ENCODE measurements around the gene CEP68.
"Not testable (repeated sequence)": the region's sequence is repeated elsewhere in the genome, so short reads cannot be mapped to it uniquely, and the experiment has no call there.

Gene CEP68

GRCh38 chr2:65031341-65032018 lies 24.7 kb upstream of the CEP68 start:
- peak; percentile 72 for DNase-seq (ENCODE audit: low spot score)

- no peak for DNase-seq (ENCODE audit: low spot score)
Observed at GRCh38 chr2:65032019-65032975, 23.9 kb upstream of the CEP68 start.

- DNase-seq (ENCODE audit: low spot score), result no peak
Observed at GRCh38 chr2:65033178-65033577, 23.0 kb upstream of the CEP68 start.

DNA sequence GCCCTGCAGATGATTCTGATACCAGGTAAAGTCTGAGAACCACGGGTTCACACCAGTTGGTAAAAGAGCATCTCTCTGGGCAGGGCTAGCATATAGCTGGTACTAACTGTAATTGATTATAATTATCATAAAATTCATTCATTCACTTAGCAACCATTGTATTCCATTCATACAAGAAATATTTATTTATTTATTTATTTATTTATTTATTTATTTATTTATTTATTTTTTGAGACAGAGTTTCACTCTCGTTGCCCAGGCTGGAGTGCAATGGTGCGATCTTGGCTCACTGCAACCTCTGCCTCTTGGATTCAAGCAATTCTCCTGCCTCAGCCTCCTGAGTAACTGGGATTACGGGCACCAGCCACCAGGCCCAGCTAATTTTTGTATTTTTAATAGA lies 22.5 kb upstream of the CEP68 start:
- not testable (repeated sequence) for DNase-seq (ENCODE audit: low spot score)

DNA sequence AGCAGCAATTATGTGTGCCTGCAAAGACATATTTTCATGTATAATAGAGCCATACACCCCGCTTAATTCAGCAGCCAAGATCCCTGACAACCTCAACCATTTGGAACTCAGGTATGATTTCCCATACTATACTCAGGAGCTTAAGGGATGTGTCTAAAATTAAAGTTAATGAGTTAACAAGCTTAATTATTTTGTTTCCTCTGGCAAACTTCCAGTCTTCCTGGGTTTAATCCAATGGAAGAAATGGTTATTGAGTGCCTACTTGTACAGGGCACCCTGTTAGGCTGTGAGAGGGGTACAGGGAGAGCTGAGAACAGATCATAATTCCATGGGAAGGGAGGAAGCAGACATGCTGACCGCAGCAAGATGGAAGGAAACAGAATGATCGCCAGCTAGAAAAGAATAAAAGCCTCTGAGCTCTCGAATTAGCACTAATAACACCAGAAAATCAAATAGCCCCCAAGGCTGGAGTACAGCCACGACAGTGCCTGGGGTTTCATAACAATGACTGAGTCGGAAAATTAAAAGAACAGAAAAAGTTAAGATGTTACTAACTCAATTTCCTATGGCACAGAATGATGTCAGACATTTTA lies 20.8 kb upstream of the CEP68 start:
- DNase-seq (ENCODE audit: low spot score), result no peak

- DNase-seq (ENCODE audit: low spot score), result no peak
Observed at GRCh38 chr2:65037178-65037577, 19.0 kb upstream of the CEP68 start.

- no peak for DNase-seq (ENCODE audit: low spot score)
Observed at GRCh38 chr2:65039640-65040039, 16.6 kb upstream of the CEP68 start.

- DNase-seq (ENCODE audit: low spot score), result peak; percentile 77
Observed at GRCh38 chr2:65040400-65041261, 15.6 kb upstream of the CEP68 start.

GRCh38 chr2:65043001-65043400 lies 13.2 kb upstream of the CEP68 start:
- DNase-seq (ENCODE audit: low spot score), result no peak

- DNase-seq (ENCODE audit: low spot score), result no peak
Observed at GRCh38 chr2:65044097-65044735, 12.0 kb upstream of the CEP68 start.

DNA sequence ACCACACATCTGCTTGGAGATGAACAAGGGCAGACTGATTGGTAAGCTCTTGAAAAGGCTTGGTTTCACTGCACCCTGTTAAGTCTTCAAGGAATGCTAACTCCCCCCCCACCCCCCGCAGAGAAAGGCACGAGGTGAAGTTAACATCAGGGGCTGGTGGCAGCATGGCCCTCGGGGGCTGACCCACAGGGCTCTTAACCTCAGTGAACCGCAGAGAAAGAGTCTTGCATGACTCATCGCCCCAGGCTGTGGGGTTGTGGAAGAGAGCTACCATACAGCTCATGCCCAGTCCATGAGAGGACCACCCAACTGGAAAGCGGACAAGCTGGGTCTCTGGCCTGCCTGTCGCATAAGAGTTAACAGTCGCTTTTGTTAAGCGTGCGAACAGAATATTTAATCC lies 10.6 kb upstream of the CEP68 start:
- no peak for DNase-seq (ENCODE audit: low spot score)

DNA sequence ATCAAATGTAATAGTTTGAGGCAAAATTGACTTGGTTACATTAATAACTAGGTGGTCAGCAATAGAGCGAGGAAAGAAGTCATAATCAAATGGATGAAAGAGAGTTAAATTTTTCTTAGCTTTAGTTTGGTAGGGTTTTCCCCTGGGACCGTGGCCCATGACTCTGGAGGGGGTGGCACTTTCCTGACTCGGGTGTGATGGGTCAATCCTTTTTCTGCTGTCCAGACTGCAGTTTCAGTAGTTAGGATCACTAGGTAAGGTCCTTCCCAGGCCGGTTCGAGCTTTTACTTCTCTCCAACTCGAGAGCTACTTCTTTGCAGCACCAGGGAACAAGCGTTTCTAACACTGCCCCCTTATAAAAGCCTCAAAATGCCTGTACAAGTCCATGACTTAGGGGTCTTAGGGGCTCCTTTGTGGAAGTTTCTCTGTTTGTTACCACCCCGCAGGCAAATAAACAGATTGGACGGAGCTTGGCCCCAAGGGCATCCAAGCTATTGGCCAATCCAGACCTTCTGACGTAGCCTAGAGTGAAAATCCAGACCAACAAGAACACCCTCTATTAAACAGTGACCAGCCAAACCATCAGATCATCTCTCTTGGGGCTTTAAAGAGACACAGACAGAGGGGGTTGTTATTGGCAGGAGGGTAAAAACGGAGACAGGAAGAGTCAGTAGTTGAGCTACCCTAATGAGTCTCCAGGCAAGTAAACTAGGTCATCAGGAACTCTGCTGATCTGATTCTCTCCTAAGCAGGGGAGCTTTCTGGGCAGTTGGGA lies 9.4 kb upstream of the CEP68 start:
- no peak for DNase-seq (ENCODE audit: low spot score)

DNA sequence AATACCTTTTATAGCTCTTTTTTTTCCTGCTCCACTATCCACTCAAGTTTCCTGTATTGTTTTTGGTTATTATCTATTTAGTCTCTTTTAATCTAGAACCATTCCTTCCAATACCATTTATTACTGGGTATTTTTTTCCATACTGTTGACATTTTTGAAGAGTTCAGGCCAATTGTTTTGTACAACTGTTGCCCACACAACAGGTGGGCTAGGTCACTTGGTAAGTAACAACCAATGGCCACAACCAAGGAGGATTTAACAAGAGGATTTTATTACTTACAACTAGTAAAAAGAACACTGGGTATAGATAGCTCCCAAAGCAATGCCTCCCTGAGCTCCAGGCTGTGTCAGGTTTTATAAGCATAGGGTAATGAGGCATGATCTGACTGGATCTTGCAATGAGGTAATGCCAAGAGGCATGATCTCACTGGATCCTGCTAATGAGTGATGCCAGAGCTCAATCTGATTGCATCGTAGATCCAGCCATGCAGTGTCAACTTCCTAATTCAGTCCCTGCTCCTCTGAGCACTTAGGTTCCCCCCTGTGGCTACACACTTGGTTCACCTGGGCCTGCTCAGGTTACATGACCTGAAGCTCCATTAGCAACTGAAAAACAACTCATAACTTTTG lies 7.1 kb upstream of the CEP68 start:
- no peak for DNase-seq (ENCODE audit: low spot score)

GRCh38 chr2:65050931-65051330 lies 5.3 kb upstream of the CEP68 start:
- no peak for DNase-seq (ENCODE audit: low spot score)

GRCh38 chr2:65053199-65053598 lies 3.0 kb upstream of the CEP68 start:
- no peak for DNase-seq (ENCODE audit: low spot score)

- peak; percentile 73 for DNase-seq (ENCODE audit: low spot score)
Observed at GRCh38 chr2:65054749-65055421, 1.3 kb upstream of the CEP68 start.

DNA sequence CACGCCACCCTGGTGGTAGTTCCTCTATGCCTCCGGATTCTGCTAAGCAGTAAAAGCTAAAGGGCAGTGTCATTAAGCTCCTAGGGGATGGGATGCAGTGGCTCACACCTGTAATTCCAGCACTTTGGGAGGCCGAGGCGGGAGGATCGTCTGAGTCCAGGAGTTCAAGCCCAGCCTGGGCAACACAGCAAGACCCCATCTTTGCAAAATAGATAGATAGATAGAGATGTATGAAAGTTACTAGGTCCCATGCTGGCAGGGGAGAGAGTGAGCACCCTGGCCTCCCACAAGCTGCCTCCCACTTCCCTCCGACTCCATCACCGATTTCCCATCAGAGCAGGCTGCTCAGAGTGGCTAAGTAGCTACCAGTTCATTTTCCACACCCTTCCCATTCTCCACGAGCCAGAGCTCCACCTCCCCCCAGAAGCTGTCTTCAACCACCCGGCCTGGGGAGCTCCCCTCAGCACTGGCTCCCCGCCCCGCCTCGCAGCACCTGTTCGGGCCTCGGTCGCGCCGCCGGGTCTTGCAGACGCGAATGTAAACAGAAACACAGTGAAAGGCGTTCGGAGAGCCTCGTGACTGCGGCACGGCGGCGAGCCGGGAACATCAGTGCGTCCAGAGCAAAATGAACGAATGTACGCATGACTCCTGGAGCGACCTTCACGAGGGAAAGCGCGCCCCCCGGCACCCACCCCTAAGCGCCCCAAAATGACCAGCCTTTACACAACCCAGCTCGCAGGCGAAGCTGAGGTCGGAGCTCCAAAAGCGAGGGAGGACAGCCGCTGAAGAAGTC lies 598 bp upstream of the CEP68 start:
- peak; percentile 39 for DNase-seq (ENCODE audit: low spot score)

DNA sequence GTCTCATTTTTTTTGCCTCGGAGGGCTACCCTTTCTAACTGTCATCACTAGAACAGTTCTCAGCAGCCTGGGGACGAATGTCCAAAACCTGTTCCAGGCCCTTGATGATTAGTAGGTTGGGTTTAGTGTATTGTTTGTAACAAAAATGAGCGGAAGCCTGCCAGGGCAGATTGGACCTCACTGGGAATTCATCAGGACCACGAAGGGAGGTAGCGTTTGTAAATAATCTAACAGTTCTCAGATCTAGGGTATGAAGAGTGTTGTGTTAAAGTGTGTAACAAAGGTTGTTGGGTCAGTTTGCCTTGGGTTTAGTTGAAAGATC lies 799 bp downstream of the CEP68 start:
- DNase-seq (ENCODE audit: low spot score), result no peak

All from HuH-7 (cell line).